ENCODE measurements around the gene PDZD11. TPM values are rescaled to one million over a fixed set of nuclear protein-coding genes. Genes with fewer than 3 reads are reported as not detected.

PDZD11 gene
- total RNA-seq, 4 donors from 2014 or later, result 16.4 to 29.2 (median 20.2) TPM

DNA sequence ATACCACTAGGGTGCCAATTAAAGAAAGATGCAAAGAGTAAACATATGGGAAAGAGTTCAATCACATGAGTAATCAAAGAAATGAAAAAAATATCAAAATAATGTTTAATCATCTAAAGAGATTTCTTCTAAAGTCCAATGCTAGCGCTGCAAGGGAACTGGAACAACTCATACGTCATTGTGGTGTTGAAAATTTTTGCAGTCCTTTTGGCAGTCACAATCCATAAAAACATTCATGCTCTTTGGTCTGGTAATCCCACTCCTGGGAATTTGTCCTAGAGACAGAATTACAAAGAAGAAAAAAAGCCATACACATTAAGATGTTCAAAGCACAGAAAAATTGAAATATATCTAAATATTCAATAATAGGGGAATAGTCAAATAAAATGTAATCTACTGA lies 34.3 kb downstream of the PDZD11 start:
- H3K4me1 ChIP-seq, result no peaks in the 10 kb centered on the region
- DNase-seq (ENCODE audit: low spot score in 2 of 2), result no peak
- TF ChIP-seq EP300 (IDR thresholded peaks at IDR 0.05), result no peak
- TF ChIP-seq POLR2A (IDR thresholded peaks at IDR 0.05), result no peak
- TF ChIP-seq, protein P1, sequence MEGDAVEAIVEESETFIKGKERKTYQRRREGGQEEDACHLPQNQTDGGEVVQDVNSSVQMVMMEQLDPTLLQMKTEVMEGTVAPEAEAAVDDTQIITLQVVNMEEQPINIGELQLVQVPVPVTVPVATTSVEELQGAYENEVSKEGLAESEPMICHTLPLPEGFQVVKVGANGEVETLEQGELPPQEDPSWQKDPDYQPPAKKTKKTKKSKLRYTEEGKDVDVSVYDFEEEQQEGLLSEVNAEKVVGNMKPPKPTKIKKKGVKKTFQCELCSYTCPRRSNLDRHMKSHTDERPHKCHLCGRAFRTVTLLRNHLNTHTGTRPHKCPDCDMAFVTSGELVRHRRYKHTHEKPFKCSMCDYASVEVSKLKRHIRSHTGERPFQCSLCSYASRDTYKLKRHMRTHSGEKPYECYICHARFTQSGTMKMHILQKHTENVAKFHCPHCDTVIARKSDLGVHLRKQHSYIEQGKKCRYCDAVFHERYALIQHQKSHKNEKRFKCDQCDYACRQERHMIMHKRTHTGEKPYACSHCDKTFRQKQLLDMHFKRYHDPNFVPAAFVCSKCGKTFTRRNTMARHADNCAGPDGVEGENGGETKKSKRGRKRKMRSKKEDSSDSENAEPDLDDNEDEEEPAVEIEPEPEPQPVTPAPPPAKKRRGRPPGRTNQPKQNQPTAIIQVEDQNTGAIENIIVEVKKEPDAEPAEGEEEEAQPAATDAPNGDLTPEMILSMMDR (IDR thresholded peaks at IDR 0.05), result no peak
- H3K36me3 ChIP-seq, result no peaks in the 10 kb centered on the region
- 74 to 81% methylated on average over 2 of the region's 2 CpGs for WGBS, 2 donors
- no peak overlapping the region for H3K4me3 ChIP-seq
- no peaks in the 10 kb centered on the region for H3K27me3 ChIP-seq
- no peak overlapping the region for H3K27ac ChIP-seq
- H3K9me3 ChIP-seq, result no peaks in the 10 kb centered on the region

DNA sequence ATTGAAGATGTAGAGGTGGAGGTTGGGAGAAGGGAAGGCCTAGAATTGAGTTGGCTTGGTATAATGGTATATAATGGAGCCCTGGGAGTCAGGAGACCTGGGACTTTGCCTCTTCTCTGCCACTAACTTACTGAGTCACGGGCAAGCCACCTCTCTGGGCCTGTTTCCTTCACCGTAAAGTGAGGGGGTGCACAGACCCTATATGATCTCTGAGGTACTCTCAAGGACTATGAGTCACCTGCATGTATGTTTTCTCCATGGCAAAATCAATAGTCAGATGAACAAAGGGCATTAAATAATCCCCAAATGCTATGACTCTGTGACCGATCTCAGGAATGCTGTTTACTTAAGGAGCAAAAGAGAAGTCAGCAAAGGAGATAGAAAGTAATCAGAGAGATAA lies 34.8 kb downstream of the PDZD11 start:
- TF ChIP-seq, protein P1 (IDR thresholded peaks at IDR 0.05), result no peak
- TF ChIP-seq POLR2A (IDR thresholded peaks at IDR 0.05) (no peak), EP300 (IDR thresholded peaks at IDR 0.05) (no peak)
- no peaks in the 10 kb centered on the region for H3K9me3 ChIP-seq
- H3K4me1 ChIP-seq, result no peaks in the 10 kb centered on the region
- no peak for DNase-seq (ENCODE audit: low spot score in 2 of 2)
- no peaks in the 10 kb centered on the region for H3K36me3 ChIP-seq
- no peaks in the 10 kb centered on the region for H3K27me3 ChIP-seq
- WGBS, 2 donors, result 85 to 95% methylated on average over 3 of the region's 3 CpGs
- H3K4me3 ChIP-seq, result no peak overlapping the region
- no peak overlapping the region for H3K27ac ChIP-seq

GRCh38 chrX:70254063-70254400 lies 35.7 kb downstream of the PDZD11 start:
- Histone ChIP-seq H3K9me3 (no peaks in the 10 kb centered on the region), H3K27me3 (no peaks in the 10 kb centered on the region), H3K4me3 (no peak overlapping the region), H3K27ac (no peak overlapping the region), H3K36me3 (no peaks in the 10 kb centered on the region), H3K4me1 (no peaks in the 10 kb centered on the region)
- WGBS, 2 donors, result 50 to 83% methylated on average over 1 of the region's 1 CpG
- no peak for DNase-seq (ENCODE audit: low spot score in 2 of 2)
- no peak for TF ChIP-seq POLR2A (IDR thresholded peaks at IDR 0.05)
- TF ChIP-seq, protein P1 (IDR thresholded peaks at IDR 0.05), result no peak
- no peak for TF ChIP-seq EP300 (IDR thresholded peaks at IDR 0.05)

GRCh38 chrX:70253377-70254062 lies 36.2 kb downstream of the PDZD11 start:
- Histone ChIP-seq H3K4me1 (no peaks in the 10 kb centered on the region), H3K27me3 (no peaks in the 10 kb centered on the region), H3K27ac (no peak overlapping the region), H3K9me3 (no peaks in the 10 kb centered on the region), H3K36me3 (no peaks in the 10 kb centered on the region), H3K4me3 (no peak overlapping the region)
- DNase-seq (ENCODE audit: low spot score in 2 of 2), result no peak
- WGBS, 2 donors, result 84 to 91% methylated on average over 3 of the region's 3 CpGs
- TF ChIP-seq POLR2A (IDR thresholded peaks at IDR 0.05) (no peak), EP300 (IDR thresholded peaks at IDR 0.05) (no peak)
- TF ChIP-seq, protein P1 (IDR thresholded peaks at IDR 0.05), result no peak

GRCh38 chrX:70252491-70252890 lies 37.2 kb downstream of the PDZD11 start:
- no peaks in the 10 kb centered on the region for H3K4me1 ChIP-seq
- no peak for DNase-seq (ENCODE audit: low spot score in 2 of 2)
- H3K27ac ChIP-seq, result no peak overlapping the region
- H3K36me3 ChIP-seq, result no peaks in the 10 kb centered on the region
- H3K4me3 ChIP-seq, result no peak overlapping the region
- H3K27me3 ChIP-seq, result no peaks in the 10 kb centered on the region
- TF ChIP-seq, protein P1 (IDR thresholded peaks at IDR 0.05), result no peak
- TF ChIP-seq POLR2A (IDR thresholded peaks at IDR 0.05) (no peak), EP300 (IDR thresholded peaks at IDR 0.05) (no peak)
- WGBS, 2 donors, result 27 to 57% methylated on average over 2 of the region's 2 CpGs
- H3K9me3 ChIP-seq, result no peaks in the 10 kb centered on the region

All from tibial nerve (tissue), 4 donors.